T-helper 2 cell (primary cell): ENCODE measurements around the gene PPP2R5B.

Source experiments
- DNase-seq, 5 experiments: peaks; one replicate each; pipeline versions ENCODE4 v3.0.0 to v3.0.0-alpha.2; 2012 to 2022
- total RNA-seq, 2 donors: gene quantifications; one replicate each; lab custom pipeline; 2026; lab: John Stamatoyannopoulos, UW

PPP2R5B gene
- total RNA-seq = 33.5 to 40.2 reads per million in 2 donors

GRCh38 chr11:64923944-64924909 lies at the start of gene PPP2R5B:
Gene PPP2R5B (plus strand): TSS chr11:64924689. CDS start chr11:64925735, 1,046 bp downstream.
- peak; percentile 82 to 96 (median 86) for DNase-seq

DNA sequence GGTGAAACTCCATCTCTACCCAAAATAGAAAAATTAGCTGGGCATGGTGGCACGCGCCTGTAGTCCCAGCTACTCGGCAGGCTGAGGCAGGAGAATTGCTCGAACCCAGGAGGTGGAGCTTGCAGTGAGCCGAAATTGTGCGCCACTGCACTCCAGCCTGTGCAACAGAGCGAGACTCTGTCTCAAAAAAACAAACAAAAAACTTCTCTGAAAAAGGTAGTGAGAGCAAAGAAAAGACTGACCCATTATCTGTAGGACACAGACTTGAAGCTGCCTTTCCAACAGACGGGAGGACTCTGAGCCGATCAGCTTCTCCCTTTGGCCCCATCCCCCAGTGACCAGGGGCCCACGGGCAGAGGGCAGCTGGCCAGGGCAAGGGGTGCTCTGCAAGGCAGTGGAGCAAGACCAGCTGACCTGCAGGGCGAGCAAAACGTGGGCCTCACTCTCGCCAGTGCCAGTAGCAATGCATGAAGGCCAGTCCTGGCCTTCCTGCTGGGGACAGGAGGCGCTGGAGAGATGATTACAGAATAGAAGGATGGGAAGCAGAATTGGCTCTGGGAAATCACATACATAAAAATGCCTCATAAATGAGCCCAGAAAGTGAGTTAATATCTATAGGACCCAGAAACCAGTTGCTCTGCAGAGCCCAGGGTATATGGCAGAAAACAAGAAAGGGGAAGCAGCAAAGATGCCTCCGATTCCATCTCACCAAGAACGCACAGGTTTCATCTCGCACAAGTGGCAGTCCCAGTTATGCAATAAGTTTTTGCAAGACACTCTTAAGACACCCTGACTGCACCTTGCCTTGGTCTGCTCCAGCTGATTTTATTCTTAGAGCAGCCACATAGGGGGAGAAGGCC lies 48.9 kb upstream of the PPP2R5B start:
- DNase-seq = no peak

DNA sequence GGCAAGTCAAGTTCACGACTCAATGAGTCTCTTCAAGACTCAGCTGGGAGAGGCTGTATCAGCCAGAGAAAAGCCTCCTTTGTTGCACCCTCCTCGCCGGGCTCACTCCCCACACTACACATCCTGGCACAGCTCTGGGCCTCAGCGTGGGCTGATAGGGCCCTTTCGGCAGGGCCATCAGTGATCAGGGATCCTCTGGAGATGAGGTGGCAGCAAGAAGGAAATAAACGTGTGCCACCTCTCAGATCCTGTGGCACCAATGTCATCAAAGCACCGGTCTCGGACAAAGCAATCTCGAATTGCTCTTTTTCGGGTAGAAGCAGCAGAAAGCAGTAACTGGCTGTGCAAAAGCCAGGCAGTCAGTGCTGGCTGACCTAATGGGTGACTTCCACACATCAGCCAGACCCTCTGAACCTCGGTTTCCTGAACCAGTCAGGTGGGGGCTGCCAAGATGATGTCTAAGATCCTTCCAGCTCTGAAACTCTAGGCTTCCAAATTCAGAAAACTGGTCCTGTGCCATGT lies 48.2 kb upstream of the PPP2R5B start:
- DNase-seq = peak in 1 of 5 experiments; percentile 54

DNA sequence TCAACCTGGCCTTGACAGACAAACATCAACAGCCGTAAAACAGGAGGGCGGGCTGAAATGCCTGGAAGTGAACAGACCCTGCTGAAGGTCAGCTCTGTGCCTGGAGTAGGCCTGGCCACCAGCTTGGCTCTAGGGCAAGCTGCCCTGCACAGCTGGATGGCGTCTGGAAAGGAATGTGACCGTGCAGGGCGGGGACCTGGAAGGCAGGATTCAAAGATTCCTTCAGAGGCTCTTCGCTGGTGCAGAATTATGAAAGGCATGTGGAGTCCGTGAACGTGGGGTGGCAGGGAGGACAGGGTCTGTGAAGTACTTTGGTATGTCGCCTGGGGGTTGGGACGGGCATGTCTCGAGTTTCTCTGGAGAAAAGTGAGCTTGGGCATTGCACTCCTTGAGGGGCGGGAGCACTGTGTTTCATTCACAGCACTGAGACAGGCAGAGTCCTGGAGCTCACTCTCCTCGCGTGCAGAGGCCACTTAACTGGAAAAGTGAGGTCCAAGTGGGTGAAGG lies 47.6 kb upstream of the PPP2R5B start:
- no peak for DNase-seq

GRCh38 chr11:64877390-64878222 lies 46.9 kb upstream of the PPP2R5B start:
- DNase-seq = no peak

DNA sequence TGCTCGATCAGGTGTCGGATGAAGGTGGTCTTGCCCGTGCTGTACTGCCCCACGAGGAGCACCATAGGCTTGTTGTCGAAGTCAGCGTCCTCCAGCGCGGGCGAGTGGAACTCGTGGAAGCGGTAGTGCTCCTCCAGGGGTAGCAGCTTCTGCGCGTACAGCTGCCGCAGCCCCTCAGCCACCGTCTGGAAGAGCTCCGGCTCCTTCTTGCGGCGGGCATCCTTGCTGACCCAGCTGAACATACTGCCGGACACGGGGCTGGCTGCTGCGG lies 46.3 kb upstream of the PPP2R5B start:
- no peak for DNase-seq

- peak; percentile 99 to 100 (median 99) for DNase-seq
These were observed 45.8 kb upstream of the PPP2R5B start, which contains the start of gene EHD1 for GRCh38 chr11:64878494-64879243. Gene EHD1 (minus strand): TSS chr11:64878621. CDS start chr11:64878464, 157 bp downstream.

GRCh38 chr11:64879244-64879900 lies 45.1 kb upstream of the PPP2R5B start:
- no peak for DNase-seq

DNA sequence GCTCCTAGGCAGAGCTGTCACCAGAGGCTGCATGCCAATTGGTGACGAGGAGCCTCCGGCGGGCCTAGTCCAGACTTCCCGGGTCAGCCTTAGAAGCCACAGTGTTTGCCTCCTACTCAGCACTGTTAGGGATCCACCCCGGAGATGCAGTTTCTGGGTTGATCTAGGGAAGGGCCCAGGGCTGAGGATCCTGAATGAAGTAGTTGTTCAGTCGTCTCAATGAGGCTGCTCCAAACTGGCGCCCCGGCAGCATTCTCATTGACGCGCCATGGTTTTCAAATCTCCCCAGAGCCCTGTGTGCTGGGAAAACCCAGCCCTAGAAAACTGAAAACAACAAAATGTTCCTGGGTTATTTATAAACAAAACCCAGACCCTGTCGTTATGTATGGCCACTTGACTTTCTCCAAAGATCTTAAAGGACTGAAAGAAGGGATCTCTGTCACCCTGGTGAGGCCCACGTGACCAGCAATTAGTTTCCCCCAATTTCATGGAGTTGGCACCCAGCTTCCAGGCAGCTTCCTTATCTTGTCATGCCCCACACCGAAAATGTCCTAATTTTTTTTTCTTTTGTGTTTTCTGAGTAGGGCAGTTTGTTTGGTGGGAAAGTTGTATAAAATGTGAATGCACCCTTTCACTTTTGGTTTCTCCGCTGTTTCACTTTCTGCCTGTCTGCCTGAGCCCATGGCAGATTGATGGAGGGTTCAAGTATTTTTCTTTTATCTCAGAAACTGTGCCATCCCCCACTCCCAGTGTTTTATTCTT lies 44.1 kb upstream of the PPP2R5B start:
- peak in 1 of 5 experiments; percentile 69 for DNase-seq

- DNase-seq = no peak
These were observed 43.0 kb upstream of the PPP2R5B start for GRCh38 chr11:64881476-64881875.

DNA sequence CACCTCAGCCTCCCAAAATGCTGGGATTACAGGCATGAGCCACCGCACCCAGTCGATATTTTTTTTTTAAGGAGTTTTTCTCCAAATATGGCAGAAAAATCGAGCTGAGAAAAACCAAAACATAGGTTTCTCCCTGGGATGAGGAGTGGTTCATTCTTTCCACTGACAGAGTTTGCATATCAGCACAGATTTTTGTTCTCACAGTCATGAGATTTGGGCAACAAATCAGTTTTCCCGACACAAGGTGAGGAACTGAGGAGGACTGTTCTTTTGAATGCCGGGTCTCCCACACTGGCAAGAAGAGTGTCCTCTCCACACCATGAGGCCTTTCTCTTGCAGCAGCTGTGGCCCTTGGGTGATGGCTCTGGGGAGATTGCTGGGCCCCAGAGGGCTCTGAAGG lies 42.2 kb upstream of the PPP2R5B start:
- no peak for DNase-seq

GRCh38 chr11:64883575-64883974 lies 40.9 kb upstream of the PPP2R5B start:
- no peak for DNase-seq

DNA sequence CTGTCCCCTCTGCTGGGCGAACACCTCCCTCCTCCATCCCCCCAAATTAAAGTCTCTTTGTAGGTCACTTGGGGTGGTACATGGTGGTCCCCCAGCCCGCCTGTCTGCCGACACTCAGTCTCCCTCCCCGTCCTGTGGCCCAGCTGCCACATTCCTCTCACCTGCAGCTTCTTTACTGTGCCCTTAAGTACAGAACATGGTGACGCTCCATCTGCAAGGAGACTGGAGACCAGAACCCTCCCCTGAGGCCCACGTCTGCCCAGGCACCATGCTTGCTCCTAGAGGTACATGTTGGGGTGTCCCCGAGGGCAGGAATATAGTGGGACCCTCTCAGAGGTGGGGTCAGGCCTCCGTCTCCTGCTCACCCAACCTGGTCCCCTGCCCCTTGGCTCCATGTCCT lies 40.5 kb upstream of the PPP2R5B start:
- DNase-seq = no peak

DNA sequence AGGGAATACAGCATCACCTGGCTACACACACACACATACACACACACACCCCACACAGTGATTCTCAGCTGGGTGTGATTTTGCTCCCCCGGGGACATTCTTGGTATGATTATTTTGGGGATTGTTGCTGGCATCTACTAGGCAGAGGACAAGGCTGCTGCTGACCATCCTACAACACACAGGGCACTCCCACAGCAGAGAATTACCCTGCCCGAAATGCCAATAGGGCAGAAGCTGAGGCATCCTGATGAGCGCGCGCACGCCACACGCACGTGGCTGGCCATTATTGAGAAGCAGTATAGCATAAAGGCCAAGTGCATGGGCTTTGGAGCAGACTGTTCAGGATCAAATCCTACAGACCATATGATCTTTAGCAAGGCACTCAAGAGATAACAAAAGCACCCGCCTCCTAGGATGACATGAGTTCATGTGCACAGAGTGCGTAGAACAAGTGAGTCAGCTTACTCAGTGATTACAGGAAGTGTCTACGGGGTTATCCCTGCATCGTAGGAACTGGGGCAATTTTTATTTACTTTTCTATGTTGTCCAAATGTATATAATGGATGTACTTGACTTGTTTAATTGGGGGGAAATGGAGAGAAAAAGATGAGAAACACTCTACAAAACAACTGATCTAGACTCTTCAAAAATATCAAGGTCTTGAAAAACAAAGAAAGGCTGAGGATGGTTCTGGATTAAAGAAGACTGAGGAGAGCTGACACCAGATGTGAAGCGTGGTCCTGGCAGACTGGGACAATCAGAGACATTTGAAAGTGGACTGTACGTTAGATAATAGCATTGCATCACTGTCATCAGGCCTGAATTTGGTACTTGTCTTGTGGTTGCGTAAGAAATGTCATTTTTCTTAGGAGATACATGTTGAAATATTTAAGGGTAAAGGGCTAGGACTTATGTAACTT lies 38.9 kb upstream of the PPP2R5B start:
- DNase-seq = peak in 1 of 5 experiments; percentile 81

DNA sequence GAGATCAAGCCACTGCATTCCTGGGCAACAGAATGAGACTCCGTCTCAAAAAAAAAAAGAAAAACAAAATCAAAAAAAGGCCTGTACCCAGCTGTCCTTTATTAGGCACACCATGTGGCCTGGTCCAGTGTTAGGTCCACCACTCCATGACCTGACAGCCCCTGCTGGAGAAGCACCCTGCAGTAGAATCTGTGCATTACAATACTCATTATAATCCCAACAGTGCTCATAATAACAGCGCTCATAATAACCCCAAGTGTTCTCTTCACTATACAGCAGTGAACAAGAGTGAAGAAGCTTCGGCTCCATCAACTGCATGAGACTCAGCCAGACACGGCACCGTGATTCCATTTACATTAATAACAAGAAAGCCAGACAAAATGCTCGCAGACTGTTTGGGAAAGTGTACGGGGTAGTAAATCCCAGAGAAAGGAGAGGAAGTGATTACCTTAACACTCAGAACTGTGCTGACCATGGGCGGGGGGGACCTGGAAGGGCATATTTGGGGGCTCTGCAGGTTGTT lies 37.2 kb upstream of the PPP2R5B start:
- no peak for DNase-seq

- peak; percentile 73 to 83 (median 80) for DNase-seq
These were observed 36.6 kb upstream of the PPP2R5B start for GRCh38 chr11:64887757-64888405.

DNA sequence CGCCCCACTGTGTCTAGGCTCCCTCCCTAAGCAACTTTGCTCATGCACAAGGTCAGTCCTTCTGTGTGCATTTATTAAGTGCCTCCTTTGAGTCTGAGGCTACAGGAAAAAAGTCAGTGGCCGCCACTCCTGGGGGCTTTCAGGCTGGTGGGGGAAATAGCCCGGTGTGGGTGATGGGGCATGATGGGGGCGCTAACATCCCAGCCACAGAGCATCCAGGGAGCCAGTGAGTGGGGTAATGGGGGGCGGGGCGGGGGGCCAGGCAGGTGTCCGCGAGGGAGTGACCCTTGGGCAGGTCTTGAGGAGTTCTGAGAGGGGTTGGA lies 36.1 kb upstream of the PPP2R5B start:
- DNase-seq = no peak
